Measurements from ENCODE around the gene MYO3B. TPM values are rescaled to one million over a fixed set of nuclear protein-coding genes. Genes with fewer than 3 reads are reported as not detected.

The MYO3B gene
- total and polyA plus RNA-seq, 11 donors, result 0.09 to 0.19 (median 0.10) TPM; not detected in 8

GRCh38 chr2:170322140-170322766 is 144.3 kb downstream of the MYO3B start:
- TF ChIP-seq, protein P1, sequence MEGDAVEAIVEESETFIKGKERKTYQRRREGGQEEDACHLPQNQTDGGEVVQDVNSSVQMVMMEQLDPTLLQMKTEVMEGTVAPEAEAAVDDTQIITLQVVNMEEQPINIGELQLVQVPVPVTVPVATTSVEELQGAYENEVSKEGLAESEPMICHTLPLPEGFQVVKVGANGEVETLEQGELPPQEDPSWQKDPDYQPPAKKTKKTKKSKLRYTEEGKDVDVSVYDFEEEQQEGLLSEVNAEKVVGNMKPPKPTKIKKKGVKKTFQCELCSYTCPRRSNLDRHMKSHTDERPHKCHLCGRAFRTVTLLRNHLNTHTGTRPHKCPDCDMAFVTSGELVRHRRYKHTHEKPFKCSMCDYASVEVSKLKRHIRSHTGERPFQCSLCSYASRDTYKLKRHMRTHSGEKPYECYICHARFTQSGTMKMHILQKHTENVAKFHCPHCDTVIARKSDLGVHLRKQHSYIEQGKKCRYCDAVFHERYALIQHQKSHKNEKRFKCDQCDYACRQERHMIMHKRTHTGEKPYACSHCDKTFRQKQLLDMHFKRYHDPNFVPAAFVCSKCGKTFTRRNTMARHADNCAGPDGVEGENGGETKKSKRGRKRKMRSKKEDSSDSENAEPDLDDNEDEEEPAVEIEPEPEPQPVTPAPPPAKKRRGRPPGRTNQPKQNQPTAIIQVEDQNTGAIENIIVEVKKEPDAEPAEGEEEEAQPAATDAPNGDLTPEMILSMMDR (IDR thresholded peaks at IDR 0.05), result no peak
- no peak for TF ChIP-seq POLR2A (IDR thresholded peaks at IDR 0.05)
- H3K4me3 ChIP-seq, result no peak overlapping the region
- H3K27me3 ChIP-seq, result peaks cover 0 to 5% (median 0%) of the 10 kb centered on the region in 9 donors
- WGBS, 4 donors, result 69 to 78% (median 73%) methylated on average over 7 of the region's 7 CpGs
- intact Hi-C loops (cut with DNase I), result no loop called here
- peaks cover 0 to 30% (median 4%) of the 10 kb centered on the region in 12 donors for H3K9me3 ChIP-seq
- no peaks in the 10 kb centered on the region for H3K4me1 ChIP-seq
- H3K27ac ChIP-seq, result no peak overlapping the region
- ATAC-seq (no peak), DNase-seq (no peak)
- H3K36me3 ChIP-seq, result no peaks in the 10 kb centered on the region

DNA sequence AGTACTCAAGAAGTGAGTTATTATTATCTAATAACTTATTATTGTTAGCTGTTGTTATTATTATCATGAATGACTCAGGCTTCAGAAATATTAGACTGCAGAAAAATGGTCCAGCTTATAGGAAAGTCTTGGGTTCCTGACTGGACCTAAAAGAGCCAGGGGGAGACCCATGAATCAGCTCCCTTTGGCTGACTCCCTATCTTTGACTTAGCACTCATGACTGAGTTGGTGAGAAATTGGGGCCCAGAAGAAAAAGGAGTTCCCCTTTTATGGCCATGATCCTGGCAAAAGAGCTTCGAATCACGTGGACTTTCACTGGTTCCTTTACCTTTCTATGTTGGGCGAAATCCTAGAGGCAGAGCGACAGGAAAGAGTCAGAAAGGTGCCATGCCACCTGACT is 145.8 kb downstream of the MYO3B start:
- Histone ChIP-seq H3K4me3 (no peak overlapping the region), H3K4me1 (no peaks in the 10 kb centered on the region), H3K36me3 (no peaks in the 10 kb centered on the region), H3K9me3 (peaks cover 0 to 25% (median 4%) of the 10 kb centered on the region in 12 donors), H3K27me3 (peaks cover 0 to 6% (median 0%) of the 10 kb centered on the region in 9 donors), H3K27ac (no peak overlapping the region)
- 51 to 64% (median 56%) methylated on average over 4 of the region's 4 CpGs for WGBS, 4 donors
- TF ChIP-seq, protein P1 (IDR thresholded peaks at IDR 0.05), result no peak
- TF ChIP-seq POLR2A (IDR thresholded peaks at IDR 0.05), result no peak
- no peak for DNase-seq
- no peak for ATAC-seq
- intact Hi-C loops (cut with DNase I), result no loop called here

GRCh38 chr2:170324640-170325046 is 146.7 kb downstream of the MYO3B start:
- no peak for ATAC-seq

DNA sequence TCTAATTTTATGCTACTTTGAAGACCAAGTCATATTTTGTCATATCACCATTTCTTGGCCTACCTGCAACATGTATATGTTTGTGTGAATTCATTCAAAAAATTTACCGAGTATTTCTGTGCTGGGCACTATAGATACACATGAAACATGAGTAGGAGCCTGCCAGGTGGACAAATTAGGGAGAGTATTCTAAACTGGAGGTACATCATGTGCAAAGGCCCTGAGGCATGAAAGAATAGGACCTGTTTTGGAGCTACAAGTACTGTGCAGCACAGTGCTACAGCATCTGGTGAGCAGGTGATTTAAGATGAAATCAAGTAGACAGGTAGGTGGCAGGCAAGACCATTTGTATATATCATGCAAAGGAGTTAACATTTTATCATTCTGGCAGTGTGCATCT is 152.9 kb downstream of the MYO3B start:
- Histone ChIP-seq H3K27ac (no peak overlapping the region), H3K27me3 (peaks cover 0 to 7% (median 5%) of the 10 kb centered on the region in 9 donors), H3K36me3 (no peaks in the 10 kb centered on the region), H3K9me3 (no peaks in the 10 kb centered on the region), H3K4me1 (no peaks in the 10 kb centered on the region), H3K4me3 (no peak overlapping the region)
- no peak for ATAC-seq
- intact Hi-C loops (cut with DNase I), result no loop called here
- DNase-seq, result no peak
- 83 to 92% (median 89%) methylated on average over 1 of the region's 1 CpG for WGBS, 4 donors
- TF ChIP-seq POLR2A (IDR thresholded peaks at IDR 0.05), result no peak
- TF ChIP-seq, protein P1 (IDR thresholded peaks at IDR 0.05), result no peak

More at GRCh38 chr2:170324640-170325046, 146.7 kb downstream of the MYO3B start:
- Histone ChIP-seq H3K36me3 (no peaks in the 10 kb centered on the region), H3K27me3 (peaks cover 0 to 5% (median 0%) of the 10 kb centered on the region in 9 donors), H3K4me1 (no peaks in the 10 kb centered on the region), H3K9me3 (peaks cover 0 to 18% (median 4%) of the 10 kb centered on the region in 12 donors), H3K27ac (no peak overlapping the region), H3K4me3 (no peak overlapping the region)
- WGBS, 4 donors, result 18 to 24% (median 21%) methylated on average over 4 of the region's 4 CpGs
- DNase-seq, result no peak
- TF ChIP-seq, protein P1 (IDR thresholded peaks at IDR 0.05), result peak; percentile 29 to 70 (median 48)
- TF ChIP-seq POLR2A (IDR thresholded peaks at IDR 0.05), result no peak
- intact Hi-C loops (cut with DNase I), result loop anchor here in 1 of 10 donors (5.0 kb wide), 1 partner anchor 493 kb away; the partner anchor contains the start of gene GAD1
